Karpas-422 (cell line): ENCODE results near the gene PTPRG. TPM values are rescaled to one million over a fixed set of nuclear protein-coding genes. Genes with fewer than 3 reads are reported as not detected.
"Not testable (repeated sequence)": the region's sequence is repeated elsewhere in the genome, so short reads cannot be mapped to it uniquely, and the experiment has no call there.

Experiments
- DNase-seq: peaks from one replicate; pipeline ENCODE4 v3.0.0-alpha.2; 2015
- H2AFZ ChIP-seq: fragments of 200-600 bp; sonication (generic); 2 replicates; pipeline ENCODE4 v1.6.1; 2014; ENCODE audit warnings: antibody characterized with exemption, low read length, mixed read lengths
- H3K27ac ChIP-seq: fragments of 200-600 bp; sonication (generic); 2 replicates; pipeline ENCODE4 v1.5.1; 2014; ENCODE audit warnings: mild to moderate bottlenecking, low read length, moderate library complexity
- H3K27me3 ChIP-seq: fragments of 200-600 bp; sonication (generic); 2 replicates; pipeline ENCODE4 v1.6.1; 2014; ENCODE audit warnings: low read length, mixed read lengths
- H3K36me3 ChIP-seq: fragments of 200-600 bp; sonication (generic); 2 replicates; pipeline ENCODE4 v1.6.1; 2014; ENCODE audit warnings: low read length, mixed read lengths; ENCODE audit not compliant: insufficient read depth
- H3K4me1 ChIP-seq: fragments of 200-600 bp; sonication (generic); 2 replicates; pipeline ENCODE4 v1.6.1; 2014; ENCODE audit warnings: mild to moderate bottlenecking, low read length, mixed read lengths
- H3K4me2 ChIP-seq: fragments of 200-600 bp; sonication (generic); 2 replicates; pipeline ENCODE4 v1.6.1; 2014; ENCODE audit warnings: low read length, low read depth, mild to moderate bottlenecking; ENCODE audit not compliant: poor library complexity, severe bottlenecking
- H3K4me3 ChIP-seq: fragments of 200-600 bp; sonication (generic); 2 replicates; pipeline ENCODE4 v1.5.1; 2014; ENCODE audit warnings: mild to moderate bottlenecking, antibody characterized with exemption, low read length, mixed read lengths
- H3K79me2 ChIP-seq: fragments of 200-600 bp; sonication (generic); 2 replicates; pipeline ENCODE4 v1.6.1; 2014; ENCODE audit warnings: mild to moderate bottlenecking, low read length, mixed read lengths
- H3K9ac ChIP-seq: fragments of 200-600 bp; sonication (generic); 2 replicates; pipeline ENCODE4 v1.6.0; 2014; ENCODE audit warnings: low read length
- H3K9me2 ChIP-seq: fragments of 200-600 bp; sonication (generic), shearing (Covaris generic); replicated peaks from 2 replicates; pipeline ENCODE4 v1.6.0; 2014; ENCODE audit warnings: mild to moderate bottlenecking, low read length, moderate library complexity; ENCODE audit not compliant: insufficient read depth
- H3K9me3 ChIP-seq: fragments of 300-700, 200-600 bp; sonication (generic); 2 replicates; pipeline ENCODE4 v1.6.1; 2014; ENCODE audit warnings: low read length, mixed read lengths
- H4K20me1 ChIP-seq: fragments of 200-600 bp; sonication (generic); 2 replicates; pipeline ENCODE4 v1.6.1; 2014; ENCODE audit warnings: mild to moderate bottlenecking, antibody characterized with exemption, low read length, low read depth; ENCODE audit not compliant: insufficient read depth
- total RNA-seq: library from RNA; depleted of rRNA; stranded (reverse); fragments of >200 nt; shearing (Covaris generic); gene quantifications from 2 replicates; pipeline ENCODE4 v1.2.3, GENCODE V29; 2014; ENCODE audit warnings: low replicate concordance

The PTPRG gene
- total RNA-seq, 1 experiment from 2014 or later = not detected

GRCh38 chr3:61813636-61814035, 252.3 kb downstream of the PTPRG start:
- Histone ChIP-seq H3K36me3 (no peaks in the 10 kb centered on the region), H3K9me3 (peaks cover 6% of the 10 kb centered on the region; the same call in 1 of the 2 replicates), H3K27me3 (no peaks in the 10 kb centered on the region), H3K79me2 (no peaks in the 10 kb centered on the region), H3K4me2 (no peak overlapping the region), H4K20me1 (no peaks in the 10 kb centered on the region), H3K9me2 (no peaks in the 10 kb centered on the region), H3K9ac (no peak overlapping the region), H3K4me3 (no peak overlapping the region), H2AFZ (no peak overlapping the region), H3K4me1 (peaks cover 6% of the 10 kb centered on the region; the same call in 1 of the 2 replicates), H3K27ac (no peak overlapping the region)
- no peak for DNase-seq

- Histone ChIP-seq H3K4me2 (no peak overlapping the region), H3K9me2 (no peaks in the 10 kb centered on the region), H3K4me1 (peaks cover 6% of the 10 kb centered on the region; the same call in 1 of the 2 replicates), H3K9me3 (peaks cover 6% of the 10 kb centered on the region; the same call in 1 of the 2 replicates), H4K20me1 (no peaks in the 10 kb centered on the region), H2AFZ (no peak overlapping the region), H3K27ac (no peak overlapping the region), H3K27me3 (no peaks in the 10 kb centered on the region), H3K79me2 (no peaks in the 10 kb centered on the region), H3K4me3 (no peak overlapping the region), H3K9ac (no peak overlapping the region), H3K36me3 (no peaks in the 10 kb centered on the region)
- no peak for DNase-seq
Observed at GRCh38 chr3:61814674-61815073, 253.3 kb downstream of the PTPRG start.

DNA sequence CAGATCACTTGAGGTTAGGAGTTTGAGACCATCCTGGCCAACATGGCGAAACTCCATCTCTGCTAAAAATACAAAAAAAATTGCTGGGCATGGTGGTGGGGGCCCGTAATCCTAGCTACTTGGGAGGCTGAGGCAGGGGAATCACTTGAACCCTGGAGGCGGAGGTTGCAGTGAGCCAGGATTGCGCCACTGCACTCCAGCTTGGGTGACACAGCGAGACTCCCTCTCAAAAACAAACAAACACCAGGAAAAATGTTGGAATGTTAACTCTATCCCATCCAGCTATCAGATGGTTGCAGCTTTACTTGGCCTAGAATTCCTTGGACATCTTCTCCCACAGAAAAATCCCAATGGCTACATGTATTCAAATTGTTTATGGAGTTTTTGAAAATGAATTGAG, 254.9 kb downstream of the PTPRG start:
- not testable (repeated sequence) for H3K9me3 ChIP-seq, H3K27me3 ChIP-seq, DNase-seq, H3K36me3 ChIP-seq, H2AFZ ChIP-seq, H3K4me1 ChIP-seq, H4K20me1 ChIP-seq, H3K9me2 ChIP-seq, H3K79me2 ChIP-seq, H3K4me2 ChIP-seq, H3K4me3 ChIP-seq, H3K9ac ChIP-seq, H3K27ac ChIP-seq

DNA sequence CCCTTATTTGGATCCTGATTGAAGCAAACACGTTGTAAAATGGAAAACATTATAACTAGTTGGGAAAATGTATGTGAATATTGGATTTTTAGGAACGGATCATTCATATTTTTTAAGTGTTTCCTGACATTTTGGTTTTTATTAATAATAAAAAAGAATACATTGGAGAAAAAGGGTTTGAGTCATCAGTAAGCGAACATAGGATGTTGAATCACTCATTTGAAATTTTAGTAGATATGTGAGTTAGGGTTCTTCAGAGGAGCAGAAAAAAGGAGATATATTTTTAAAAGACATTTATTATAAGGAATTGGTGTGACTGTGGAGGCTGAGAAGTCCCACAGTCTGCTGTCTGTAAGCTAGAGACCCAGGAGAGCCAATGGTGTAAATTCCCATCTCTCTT, 258.5 kb downstream of the PTPRG start:
- Histone ChIP-seq H3K79me2 (no peaks in the 10 kb centered on the region), H3K9me2 (no peaks in the 10 kb centered on the region), H3K27ac (no peak overlapping the region), H3K36me3 (no peaks in the 10 kb centered on the region), H4K20me1 (no peaks in the 10 kb centered on the region), H3K4me1 (no peaks in the 10 kb centered on the region; the same call in 1 of the 2 replicates), H2AFZ (no peak overlapping the region), H3K4me2 (no peak overlapping the region), H3K27me3 (no peaks in the 10 kb centered on the region), H3K4me3 (no peak overlapping the region), H3K9ac (no peak overlapping the region), H3K9me3 (no peaks in the 10 kb centered on the region)
- no peak for DNase-seq

- no peak overlapping the region for H3K4me2 ChIP-seq
- H4K20me1 ChIP-seq = no peaks in the 10 kb centered on the region
- no peak overlapping the region for H3K9ac ChIP-seq
Observed at GRCh38 chr3:61820306-61820992, 259.1 kb downstream of the PTPRG start.

DNA sequence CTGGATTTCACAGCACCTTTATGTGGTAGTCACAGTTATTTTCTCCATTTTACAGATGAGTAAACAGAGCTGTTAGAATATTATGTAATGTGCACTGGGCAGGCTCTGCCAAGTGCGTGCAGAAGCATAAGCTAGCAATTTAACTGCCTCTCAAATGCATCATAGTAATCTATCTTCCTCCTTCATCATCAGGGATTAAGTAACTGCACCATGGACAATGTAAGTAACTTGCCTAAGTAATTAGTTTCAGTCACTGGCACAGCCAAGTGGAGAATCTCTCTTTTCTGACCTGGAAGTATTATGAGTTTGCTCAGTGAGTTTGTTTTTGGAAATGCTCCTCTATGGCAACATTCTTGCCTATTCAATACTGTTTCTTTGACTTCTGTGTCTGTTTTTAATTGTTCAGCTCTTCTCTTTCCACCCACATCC, 260.5 kb downstream of the PTPRG start:
- no peaks in the 10 kb centered on the region for H3K27me3 ChIP-seq

More at GRCh38 chr3:61820306-61820992, 259.1 kb downstream of the PTPRG start:
- H2AFZ ChIP-seq = no peak overlapping the region
- H3K27ac ChIP-seq = no peak overlapping the region
- H3K9me3 ChIP-seq = no peaks in the 10 kb centered on the region
- H3K36me3 ChIP-seq = no peaks in the 10 kb centered on the region
- no peaks in the 10 kb centered on the region for H3K9me2 ChIP-seq
- H3K4me3 ChIP-seq = no peak overlapping the region
- no peak for DNase-seq
- no peaks in the 10 kb centered on the region for H3K27me3 ChIP-seq
- no peaks in the 10 kb centered on the region for H3K79me2 ChIP-seq
- H3K4me1 ChIP-seq = no peaks in the 10 kb centered on the region

GRCh38 chr3:61822588-61822987, 261.2 kb downstream of the PTPRG start:
- Histone ChIP-seq H3K9ac (no peak overlapping the region), H3K27me3 (no peaks in the 10 kb centered on the region), H3K4me3 (no peak overlapping the region), H4K20me1 (no peaks in the 10 kb centered on the region), H3K79me2 (no peaks in the 10 kb centered on the region), H3K4me1 (no peaks in the 10 kb centered on the region), H3K36me3 (no peaks in the 10 kb centered on the region), H3K4me2 (no peak overlapping the region), H3K9me3 (no peaks in the 10 kb centered on the region), H2AFZ (no peak overlapping the region), H3K27ac (no peak overlapping the region), H3K9me2 (no peaks in the 10 kb centered on the region)
- DNase-seq = no peak

More for the DNA sequence above, 260.5 kb downstream of the PTPRG start:
- no peaks in the 10 kb centered on the region for H3K4me1 ChIP-seq
- DNase-seq = no peak
- no peak overlapping the region for H3K27ac ChIP-seq
- no peak overlapping the region for H2AFZ ChIP-seq
- no peak overlapping the region for H3K4me3 ChIP-seq
- H4K20me1 ChIP-seq = no peaks in the 10 kb centered on the region
- H3K9me3 ChIP-seq = no peaks in the 10 kb centered on the region
- no peak overlapping the region for H3K4me2 ChIP-seq
- H3K9me2 ChIP-seq = no peaks in the 10 kb centered on the region
- H3K79me2 ChIP-seq = no peaks in the 10 kb centered on the region
- H3K9ac ChIP-seq = no peak overlapping the region
- no peaks in the 10 kb centered on the region for H3K36me3 ChIP-seq

DNA sequence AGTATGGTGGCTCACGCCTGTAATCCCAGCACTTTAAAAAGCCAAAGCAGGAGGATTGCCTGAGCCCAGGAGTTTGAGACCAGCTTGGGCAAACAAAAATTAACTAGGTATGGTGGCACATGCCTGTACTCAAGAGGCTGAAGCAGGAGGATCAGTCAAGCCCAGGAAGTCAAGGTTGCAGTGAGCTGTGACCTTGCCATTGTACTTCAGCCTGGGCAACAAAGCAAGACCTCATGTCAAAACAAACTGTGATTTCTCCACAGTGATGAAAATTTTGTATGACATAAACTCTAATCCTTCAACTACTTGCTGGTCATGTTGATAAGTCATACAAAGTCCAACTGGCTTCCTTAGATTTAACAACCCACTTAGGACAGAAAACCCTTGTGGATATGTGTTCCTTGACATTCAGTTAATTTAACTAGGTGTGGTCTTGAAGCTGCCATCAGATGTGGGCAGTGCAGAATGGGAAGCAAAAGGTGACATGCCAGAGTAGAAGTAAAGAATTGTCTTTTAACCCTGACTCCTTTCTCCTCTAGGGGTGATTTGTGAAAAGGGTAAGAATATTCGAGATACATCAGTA, 263.3 kb downstream of the PTPRG start:
- Histone ChIP-seq H3K27me3 (no peaks in the 10 kb centered on the region), H3K4me1 (no peaks in the 10 kb centered on the region), H3K4me2 (no peak overlapping the region), H3K27ac (no peak overlapping the region), H4K20me1 (no peaks in the 10 kb centered on the region), H3K79me2 (no peaks in the 10 kb centered on the region), H3K9me2 (no peaks in the 10 kb centered on the region), H3K4me3 (no peak overlapping the region), H3K9me3 (no peaks in the 10 kb centered on the region), H2AFZ (no peak overlapping the region), H3K36me3 (no peaks in the 10 kb centered on the region), H3K9ac (no peak overlapping the region)
- no peak for DNase-seq
